ENCODE results near the gene SNTG2.

DNA sequence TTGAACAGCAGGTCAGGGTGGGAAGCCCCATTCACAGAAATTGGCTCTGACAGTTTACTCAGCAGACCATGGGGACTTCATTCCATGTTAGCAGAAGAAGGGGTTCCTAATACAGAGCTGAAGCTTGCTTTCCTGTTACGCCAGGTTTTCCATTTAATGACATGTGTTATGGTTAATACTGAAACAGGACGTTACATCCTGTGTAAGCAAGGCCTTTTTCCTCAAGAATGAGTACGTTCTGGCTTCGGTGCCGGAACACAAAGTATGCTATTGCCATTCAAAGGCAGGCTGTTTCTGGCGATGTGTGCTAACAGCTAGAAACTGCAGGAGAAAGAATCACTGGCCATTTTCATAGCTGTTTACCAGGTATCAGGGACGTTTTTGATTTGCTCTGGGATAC is 190.4 kb downstream of the SNTG2 start:
- TF ChIP-seq, protein P1, sequence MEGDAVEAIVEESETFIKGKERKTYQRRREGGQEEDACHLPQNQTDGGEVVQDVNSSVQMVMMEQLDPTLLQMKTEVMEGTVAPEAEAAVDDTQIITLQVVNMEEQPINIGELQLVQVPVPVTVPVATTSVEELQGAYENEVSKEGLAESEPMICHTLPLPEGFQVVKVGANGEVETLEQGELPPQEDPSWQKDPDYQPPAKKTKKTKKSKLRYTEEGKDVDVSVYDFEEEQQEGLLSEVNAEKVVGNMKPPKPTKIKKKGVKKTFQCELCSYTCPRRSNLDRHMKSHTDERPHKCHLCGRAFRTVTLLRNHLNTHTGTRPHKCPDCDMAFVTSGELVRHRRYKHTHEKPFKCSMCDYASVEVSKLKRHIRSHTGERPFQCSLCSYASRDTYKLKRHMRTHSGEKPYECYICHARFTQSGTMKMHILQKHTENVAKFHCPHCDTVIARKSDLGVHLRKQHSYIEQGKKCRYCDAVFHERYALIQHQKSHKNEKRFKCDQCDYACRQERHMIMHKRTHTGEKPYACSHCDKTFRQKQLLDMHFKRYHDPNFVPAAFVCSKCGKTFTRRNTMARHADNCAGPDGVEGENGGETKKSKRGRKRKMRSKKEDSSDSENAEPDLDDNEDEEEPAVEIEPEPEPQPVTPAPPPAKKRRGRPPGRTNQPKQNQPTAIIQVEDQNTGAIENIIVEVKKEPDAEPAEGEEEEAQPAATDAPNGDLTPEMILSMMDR (IDR thresholded peaks at IDR 0.05) = no peak
- no peak for TF ChIP-seq POLR2A (IDR thresholded peaks at IDR 0.05)

Data from tibial nerve (tissue), 3 donors.